Retinal pigment epithelial cell (primary cell): Measurements from ENCODE around the gene TSEN15.

Experiments used
- DNase-seq: peaks from one replicate; pipeline ENCODE4 v3.0.0-alpha.2; 2010; ENCODE audit warnings: low read depth
- H3K4me3 ChIP-seq: 2 replicates; pipeline ENCODE4 v1.5.1; 2011; ENCODE audit warnings: mild to moderate bottlenecking, low read length, control low read depth, moderate library complexity
- CTCF ChIP-seq: conservative IDR thresholded peaks from 2 replicates; pipeline ENCODE4 v1.5.1; 2011; ENCODE audit warnings: low read depth, low read length, control low read depth, inconsistent platforms

TSEN15 gene

GRCh38 chr1:184021728-184022127, 29.8 kb upstream of the TSEN15 start:
- no peak for TF ChIP-seq CTCF
- no peak overlapping the region for H3K4me3 ChIP-seq
- no peak for DNase-seq

GRCh38 chr1:184022668-184023067, 28.9 kb upstream of the TSEN15 start:
- DNase-seq = no peak
- no peak overlapping the region for H3K4me3 ChIP-seq
- no peak for TF ChIP-seq CTCF

GRCh38 chr1:184023171-184023570, 28.4 kb upstream of the TSEN15 start:
- no peak for TF ChIP-seq CTCF
- no peak for DNase-seq
- no peak overlapping the region for H3K4me3 ChIP-seq

- H3K4me3 ChIP-seq = no peak overlapping the region
- TF ChIP-seq CTCF = no peak
- peak; percentile 91 for DNase-seq
Observed at GRCh38 chr1:184025242-184025675, 26.3 kb upstream of the TSEN15 start.

- DNase-seq = peak; percentile 83
- TF ChIP-seq CTCF = no peak
- H3K4me3 ChIP-seq = no peak overlapping the region
Observed at GRCh38 chr1:184027826-184028695, 23.5 kb upstream of the TSEN15 start.

- no peak for DNase-seq
- no peak for TF ChIP-seq CTCF
- H3K4me3 ChIP-seq = no peak overlapping the region
Observed at GRCh38 chr1:184028854-184029623, 22.5 kb upstream of the TSEN15 start.
